K562 (cell line): ENCODE results near the gene PI4KA. TPM values are rescaled to one million over a fixed set of nuclear protein-coding genes. Genes with fewer than 3 reads are reported as not detected.

ENCODE experiments used
- BRD4 ChIP-seq: fragments of 200-600 bp; sonication (generic); IDR thresholded peaks from 2 replicates; pipeline ENCODE4 v1.6.1; 2017; ENCODE audit warnings: inconsistent platforms
- EP300 ChIP-seq: IDR thresholded peaks from 2 replicates; pipeline ENCODE4 v1.6.1; 2012; ENCODE audit warnings: low read length, improper control_type of control experiment
- ETS2 ChIP-seq: IDR thresholded peaks from 2 replicates; pipeline ENCODE4 v1.6.1; 2016; ENCODE audit warnings: borderline replicate concordance, missing genetic modification characterization, mild to moderate bottlenecking, moderate library complexity, missing compliant biosample characterization; ENCODE audit not compliant: poor library complexity, severe bottlenecking
- FOXA3 ChIP-seq, 2 experiments: fragments of 450-650 bp in 1 of 2; sonication (generic) in 1 of 2; formaldehyde crosslinking; IDR thresholded peaks in 1 of 2; conservative IDR thresholded peaks in 1 of 2; 2 replicates each; pipeline versions ENCODE4 v1.4.0 to v1.8.0; 2020 to 2022; ENCODE audit warnings: mild to moderate bottlenecking in 2 of 2, missing genetic modification reagents in 1 of 2
- FOXM1 ChIP-seq, 2 experiments: fragments of 450-650 bp in 1 of 2; sonication (generic) in 1 of 2; formaldehyde crosslinking in 1 of 2; IDR thresholded peaks; 2 replicates each; pipeline versions ENCODE4 v1.6.1 to v1.9.0; 2017 to 2022; ENCODE audit warnings: low read depth in 2 of 2, mild to moderate bottlenecking in 2 of 2, missing genetic modification reagents in 1 of 2, moderate library complexity in 1 of 2
- GABPB2 ChIP-seq: fragments of 250-450 bp; sonication (Bioruptor Pico); conservative IDR thresholded peaks from 2 replicates; pipeline ENCODE4 v1.5.1; 2021; ENCODE audit warnings: mild to moderate bottlenecking
- HDAC3 ChIP-seq: fragments of 450-650 bp; IDR thresholded peaks from 2 replicates; pipeline ENCODE4 v1.6.1; 2018; ENCODE audit warnings: borderline replicate concordance, mild to moderate bottlenecking, moderate library complexity; ENCODE audit not compliant: partially characterized antibody
- HMG20A ChIP-seq: fragments of 450-650 bp; formaldehyde crosslinking; conservative IDR thresholded peaks from 2 replicates; pipeline ENCODE4 v1.4.0; 2020; ENCODE audit warnings: mild to moderate bottlenecking, mixed read lengths
- ILF3 ChIP-seq: fragments of 450-650 bp; IDR thresholded peaks from 2 replicates; pipeline ENCODE4 v1.6.1; 2018; ENCODE audit warnings: antibody characterized with exemption, mild to moderate bottlenecking, moderate library complexity, borderline replicate concordance
- NBN ChIP-seq: fragments of 450-650 bp; IDR thresholded peaks from 2 replicates; pipeline ENCODE4 v1.6.1; 2016; ENCODE audit warnings: low read depth, mild to moderate bottlenecking
- PPARD ChIP-seq: fragments of 250-450 bp; sonication (Bioruptor Pico); IDR thresholded peaks from 2 replicates; pipeline ENCODE4 v1.8.0; 2022; ENCODE audit warnings: inconsistent platforms, mild to moderate bottlenecking, moderate library complexity
- RHOXF2B ChIP-seq: fragments of 250-450 bp; sonication (Bioruptor Pico); conservative IDR thresholded peaks from 2 replicates; pipeline ENCODE4 v1.5.1; 2021
- SETDB1 ChIP-seq: IDR thresholded peaks from one replicate; pipeline ENCODE4 v1.6.1; 2012; ENCODE audit warnings: low read length, control low read depth, inconsistent platforms
- SRSF9 ChIP-seq: fragments of 200-400 bp; formaldehyde crosslinking; IDR thresholded peaks from 2 replicates; pipeline ENCODE4 v1.6.1; 2017; ENCODE audit warnings: low read depth, low read length, borderline replicate concordance
- WHSC1 ChIP-seq: IDR thresholded peaks from one replicate; pipeline ENCODE4 v1.6.1; 2012; ENCODE audit warnings: low read length, control low read depth, inconsistent platforms
- ZNF174 ChIP-seq: fragments of 250-450 bp; sonication (Bioruptor Pico); IDR thresholded peaks from 2 replicates; pipeline ENCODE4 v1.4.0; 2020; ENCODE audit warnings: mild to moderate bottlenecking
- ZNF699 ChIP-seq: fragments of 250-450 bp; sonication (Bioruptor Pico); IDR thresholded peaks from 2 replicates; pipeline ENCODE4 v1.8.0; 2021; ENCODE audit warnings: mild to moderate bottlenecking, moderate library complexity; ENCODE audit not compliant: insufficient replicate concordance
- ZNF707 ChIP-seq: fragments of 250-450 bp; sonication (Bioruptor Pico); conservative IDR thresholded peaks from 2 replicates; pipeline ENCODE4 v1.8.0; 2022; ENCODE audit warnings: inconsistent platforms, mild to moderate bottlenecking, moderate library complexity
- polyA plus RNA-seq, 8 experiments: library from polyadenylated mRNA; depleted of rRNA in 4 of 8; stranded (reverse) in 5 of 8; unstranded in 3 of 8; fragments of >200 nt; fragmentation: Nextera tagmentation in 2 of 8; fragmentation: Illumina TruSeq in 1 of 8; extraction: Ambion mirVana in 2 of 8; extraction: Trizol in 1 of 8; gene quantifications; 2 replicates each; pipeline versions ENCODE4 v1.2.1 to v1.2.3, GENCODE V29; 2011 to 2014; ENCODE audit warnings: inconsistent platforms in 1 of 8, missing spikeins in 1 of 8
- total RNA-seq, 7 experiments: library from RNA; depleted of rRNA in 6 of 7; stranded (reverse); fragments of >200 nt in 6 of 7; fragmentation: Illumina TruSeq in 2 of 7; extraction: Trizol in 2 of 7; gene quantifications; 2 replicates each; pipeline versions ENCODE4 v1.2.1 to v1.2.3, GENCODE V29; 2011 to 2021; ENCODE audit warnings: low replicate concordance in 1 of 7
- TF ChIP-seq, protein P1 (sequence below): fragments of 250-450 bp; sonication (Bioruptor Pico); IDR thresholded peaks from 2 replicates; pipeline ENCODE4 v1.8.0; 2021; ENCODE audit warnings: moderate library complexity, mild to moderate bottlenecking, inconsistent platforms
- TF ChIP-seq, protein P2 (sequence below): sonication (generic); formaldehyde crosslinking; IDR thresholded peaks from 2 replicates; pipeline ENCODE4 v1.8.0; 2022; ENCODE audit warnings: mild to moderate bottlenecking, missing genetic modification reagents
- TF ChIP-seq, protein P3 (sequence below): fragments of 250-450 bp; sonication (Bioruptor Pico); IDR thresholded peaks from 2 replicates; pipeline ENCODE4 v1.9.0; 2021; ENCODE audit warnings: mild to moderate bottlenecking
- TF ChIP-seq, protein P4 (sequence below): fragments of 450-650 bp; formaldehyde crosslinking; conservative IDR thresholded peaks from 2 replicates; pipeline ENCODE4 v1.4.0; 2022; ENCODE audit warnings: mild to moderate bottlenecking, missing genetic modification characterization

PI4KA gene
- total and polyA plus RNA-seq, 9 of the 15 experiments (the other 6 are each of a cell fraction or from before 2014, with no cell fraction given): 7.3 to 187 (median 84.7) TPM

DNA sequence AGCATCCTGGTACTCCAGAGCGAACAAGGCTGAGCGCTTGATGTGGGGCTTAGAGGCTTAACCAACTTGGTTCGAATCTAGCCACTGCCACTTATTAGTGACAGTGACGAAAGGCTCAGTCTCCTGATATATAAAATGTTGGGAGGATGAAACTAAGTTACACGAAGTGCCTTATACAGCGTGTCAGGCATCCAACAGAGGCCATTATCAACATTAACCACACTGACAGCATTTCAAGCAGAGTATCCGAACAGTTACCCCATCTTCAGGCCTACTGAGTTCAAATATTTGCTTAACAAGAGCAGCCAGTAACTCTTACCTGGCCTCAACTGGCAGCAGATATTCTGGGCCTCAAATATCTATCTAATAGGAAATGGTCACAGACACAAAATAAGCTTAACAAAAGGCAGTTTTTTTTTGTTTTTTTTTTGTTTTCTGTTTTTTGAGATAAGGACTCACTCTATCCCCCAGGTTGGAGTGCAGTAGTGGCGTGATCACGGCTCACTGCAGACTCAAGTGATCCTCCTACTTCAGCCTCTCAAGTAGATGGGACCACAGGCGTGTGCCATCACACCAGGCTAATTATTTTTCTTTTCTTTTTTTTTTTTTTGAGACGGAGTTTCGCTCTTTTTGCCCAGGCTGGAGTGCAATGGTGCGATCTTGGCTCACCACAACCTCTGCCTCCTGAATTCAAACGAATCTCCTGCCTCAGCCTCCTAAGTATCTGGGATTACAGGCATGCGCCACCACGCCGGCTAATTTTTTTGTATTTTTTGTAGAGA lies 81.8 kb downstream of the PI4KA start (continued):
- TF ChIP-seq PPARD (CRISPR knock-in tag) (0 out of 2 replicates have a peak, but pooled peaks have one; percentile 24), HMG20A (CRISPR knock-in tag) (peak; percentile 56; the same call in 1 of the 2 replicates), NBN (no peak), SETDB1 (peak; percentile 27), ILF3 (no peak), FOXM1 (IDR thresholded peaks at IDR 0.05; ENCODE audit: low read depth) (no peak), FOXM1 (CRISPR knock-in tag; IDR thresholded peaks at IDR 0.05; ENCODE audit: low read depth) (no peak), FOXA3 (CRISPR knock-in tag; conservative IDR thresholded peaks at IDR 0.05 in 1 of 2, IDR thresholded peaks at IDR 0.05 in 1 of 2) (peak in 1 of 2 experiments; percentile 31; a peak in 1 of 4 replicates), ZNF699 (CRISPR knock-in tag) (no peak), BRD4 (peak; percentile 18; the same call in 1 of the 2 replicates), RHOXF2B (0 out of 2 replicates have a peak, but pooled peaks have one; percentile 17), GABPB2 (0 out of 2 replicates have a peak, but pooled peaks have one; percentile 2), ZNF707 (CRISPR knock-in tag) (0 out of 2 replicates have a peak, but pooled peaks have one; percentile 49), EP300 (0 out of 2 replicates have a peak, but pooled peaks have one; percentile 56), ZNF174 (CRISPR knock-in tag) (no peak), SRSF9 (no peak), ETS2 (tag) (no peak), HDAC3 (no peak), WHSC1 (peak; percentile 61)
- TF ChIP-seq, protein P1, sequence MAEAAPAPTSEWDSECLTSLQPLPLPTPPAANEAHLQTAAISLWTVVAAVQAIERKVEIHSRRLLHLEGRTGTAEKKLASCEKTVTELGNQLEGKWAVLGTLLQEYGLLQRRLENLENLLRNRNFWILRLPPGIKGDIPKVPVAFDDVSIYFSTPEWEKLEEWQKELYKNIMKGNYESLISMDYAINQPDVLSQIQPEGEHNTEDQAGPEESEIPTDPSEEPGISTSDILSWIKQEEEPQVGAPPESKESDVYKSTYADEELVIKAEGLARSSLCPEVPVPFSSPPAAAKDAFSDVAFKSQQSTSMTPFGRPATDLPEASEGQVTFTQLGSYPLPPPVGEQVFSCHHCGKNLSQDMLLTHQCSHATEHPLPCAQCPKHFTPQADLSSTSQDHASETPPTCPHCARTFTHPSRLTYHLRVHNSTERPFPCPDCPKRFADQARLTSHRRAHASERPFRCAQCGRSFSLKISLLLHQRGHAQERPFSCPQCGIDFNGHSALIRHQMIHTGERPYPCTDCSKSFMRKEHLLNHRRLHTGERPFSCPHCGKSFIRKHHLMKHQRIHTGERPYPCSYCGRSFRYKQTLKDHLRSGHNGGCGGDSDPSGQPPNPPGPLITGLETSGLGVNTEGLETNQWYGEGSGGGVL (CRISPR knock-in tag): 0 out of 2 replicates have a peak, but pooled peaks have one; percentile 20
- TF ChIP-seq, protein P2, sequence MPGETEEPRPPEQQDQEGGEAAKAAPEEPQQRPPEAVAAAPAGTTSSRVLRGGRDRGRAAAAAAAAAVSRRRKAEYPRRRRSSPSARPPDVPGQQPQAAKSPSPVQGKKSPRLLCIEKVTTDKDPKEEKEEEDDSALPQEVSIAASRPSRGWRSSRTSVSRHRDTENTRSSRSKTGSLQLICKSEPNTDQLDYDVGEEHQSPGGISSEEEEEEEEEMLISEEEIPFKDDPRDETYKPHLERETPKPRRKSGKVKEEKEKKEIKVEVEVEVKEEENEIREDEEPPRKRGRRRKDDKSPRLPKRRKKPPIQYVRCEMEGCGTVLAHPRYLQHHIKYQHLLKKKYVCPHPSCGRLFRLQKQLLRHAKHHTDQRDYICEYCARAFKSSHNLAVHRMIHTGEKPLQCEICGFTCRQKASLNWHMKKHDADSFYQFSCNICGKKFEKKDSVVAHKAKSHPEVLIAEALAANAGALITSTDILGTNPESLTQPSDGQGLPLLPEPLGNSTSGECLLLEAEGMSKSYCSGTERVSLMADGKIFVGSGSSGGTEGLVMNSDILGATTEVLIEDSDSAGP (CRISPR knock-in tag): 0 out of 2 replicates have a peak, but pooled peaks have one; percentile 51
- TF ChIP-seq, protein P3, sequence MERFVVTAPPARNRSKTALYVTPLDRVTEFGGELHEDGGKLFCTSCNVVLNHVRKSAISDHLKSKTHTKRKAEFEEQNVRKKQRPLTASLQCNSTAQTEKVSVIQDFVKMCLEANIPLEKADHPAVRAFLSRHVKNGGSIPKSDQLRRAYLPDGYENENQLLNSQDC (CRISPR knock-in tag): 0 out of 2 replicates have a peak, but pooled peaks have one; percentile 72
- TF ChIP-seq, protein P4, sequence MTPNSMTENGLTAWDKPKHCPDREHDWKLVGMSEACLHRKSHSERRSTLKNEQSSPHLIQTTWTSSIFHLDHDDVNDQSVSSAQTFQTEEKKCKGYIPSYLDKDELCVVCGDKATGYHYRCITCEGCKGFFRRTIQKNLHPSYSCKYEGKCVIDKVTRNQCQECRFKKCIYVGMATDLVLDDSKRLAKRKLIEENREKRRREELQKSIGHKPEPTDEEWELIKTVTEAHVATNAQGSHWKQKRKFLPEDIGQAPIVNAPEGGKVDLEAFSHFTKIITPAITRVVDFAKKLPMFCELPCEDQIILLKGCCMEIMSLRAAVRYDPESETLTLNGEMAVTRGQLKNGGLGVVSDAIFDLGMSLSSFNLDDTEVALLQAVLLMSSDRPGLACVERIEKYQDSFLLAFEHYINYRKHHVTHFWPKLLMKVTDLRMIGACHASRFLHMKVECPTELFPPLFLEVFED (CRISPR knock-in tag): peak; percentile 85; the same call in 1 of the 2 replicates
